ENCODE results near the gene KIAA0513.

The KIAA0513 gene

GRCh38 chr16:85090873-85091521 is 63.4 kb downstream of the KIAA0513 start:
- no peak for DNase-seq (ENCODE audit: low spot score)

GRCh38 chr16:85091522-85091910 is 63.9 kb downstream of the KIAA0513 start:
- no peak for DNase-seq (ENCODE audit: low spot score)

GRCh38 chr16:85092309-85092708 is 64.7 kb downstream of the KIAA0513 start:
- no peak for DNase-seq (ENCODE audit: low spot score)

GRCh38 chr16:85092851-85093250 is 65.3 kb downstream of the KIAA0513 start:
- DNase-seq (ENCODE audit: low spot score): no peak

- no peak for DNase-seq (ENCODE audit: low spot score)
These were observed 66.1 kb downstream of the KIAA0513 start for GRCh38 chr16:85093705-85094104.

GRCh38 chr16:85094176-85094805 is 66.7 kb downstream of the KIAA0513 start:
- DNase-seq (ENCODE audit: low spot score): no peak

- DNase-seq (ENCODE audit: low spot score): no peak
These were observed 67.2 kb downstream of the KIAA0513 start for GRCh38 chr16:85094812-85095211.

- no peak for DNase-seq (ENCODE audit: low spot score)
These were observed 69.3 kb downstream of the KIAA0513 start for GRCh38 chr16:85096921-85097320.

GRCh38 chr16:85098565-85098964 is 71.0 kb downstream of the KIAA0513 start:
- no peak for DNase-seq (ENCODE audit: low spot score)

GRCh38 chr16:85100265-85100664 is 72.7 kb downstream of the KIAA0513 start:
- DNase-seq (ENCODE audit: low spot score): no peak

- no peak for DNase-seq (ENCODE audit: low spot score)
These were observed 74.5 kb downstream of the KIAA0513 start for GRCh38 chr16:85101956-85102630.

- peak; percentile 79 for DNase-seq (ENCODE audit: low spot score)
These were observed 75.8 kb downstream of the KIAA0513 start for GRCh38 chr16:85103114-85104079.

- DNase-seq (ENCODE audit: low spot score): no peak
These were observed 76.6 kb downstream of the KIAA0513 start for GRCh38 chr16:85104147-85104546.

- DNase-seq (ENCODE audit: low spot score): peak; percentile 59
These were observed 77.3 kb downstream of the KIAA0513 start for GRCh38 chr16:85104821-85105391.

- peak; percentile 37 for DNase-seq (ENCODE audit: low spot score)
These were observed 77.9 kb downstream of the KIAA0513 start for GRCh38 chr16:85105475-85105874.

- DNase-seq (ENCODE audit: low spot score): no peak
These were observed 79.5 kb downstream of the KIAA0513 start for GRCh38 chr16:85107083-85107482.

GRCh38 chr16:85107532-85107931 is 79.9 kb downstream of the KIAA0513 start:
- DNase-seq (ENCODE audit: low spot score): no peak

- DNase-seq (ENCODE audit: low spot score): no peak
These were observed 82.5 kb downstream of the KIAA0513 start for GRCh38 chr16:85110105-85110504.

GRCh38 chr16:85111184-85111583 is 83.6 kb downstream of the KIAA0513 start:
- no peak for DNase-seq (ENCODE audit: low spot score)

GRCh38 chr16:85112364-85112763 is 84.8 kb downstream of the KIAA0513 start, which contains the start of gene CIBAR2:
Gene CIBAR2, minus strand, starts transcription at chr16:85112472. Its CDS starts 120 bp downstream, at chr16:85112352.
- DNase-seq (ENCODE audit: low spot score): peak; percentile 29

- no peak for DNase-seq (ENCODE audit: low spot score)
These were observed 85.7 kb downstream of the KIAA0513 start for GRCh38 chr16:85113168-85113733.
